ENCODE results near the gene DNAJC27.

GRCh38 chr2:24898122-24899109, 73.3 kb downstream of the DNAJC27 start:
- TF ChIP-seq CTCF (IDR thresholded peaks at IDR 0.05; ENCODE audit: low read depth, low read length) (no peak), EZH2phosphoT487 (IDR thresholded peaks at IDR 0.05; ENCODE audit: low read depth) (no peak)
